ENCODE measurements around the gene UBC.
"Not testable (repeated sequence)": the region's sequence is repeated elsewhere in the genome, so short reads cannot be mapped to it uniquely, and the experiment has no call there.

UBC gene

GRCh38 chr12:124930586-124930985 lies 16.1 kb upstream of the UBC start:
- DNase-seq (ENCODE audit: low spot score), result no peak

DNA sequence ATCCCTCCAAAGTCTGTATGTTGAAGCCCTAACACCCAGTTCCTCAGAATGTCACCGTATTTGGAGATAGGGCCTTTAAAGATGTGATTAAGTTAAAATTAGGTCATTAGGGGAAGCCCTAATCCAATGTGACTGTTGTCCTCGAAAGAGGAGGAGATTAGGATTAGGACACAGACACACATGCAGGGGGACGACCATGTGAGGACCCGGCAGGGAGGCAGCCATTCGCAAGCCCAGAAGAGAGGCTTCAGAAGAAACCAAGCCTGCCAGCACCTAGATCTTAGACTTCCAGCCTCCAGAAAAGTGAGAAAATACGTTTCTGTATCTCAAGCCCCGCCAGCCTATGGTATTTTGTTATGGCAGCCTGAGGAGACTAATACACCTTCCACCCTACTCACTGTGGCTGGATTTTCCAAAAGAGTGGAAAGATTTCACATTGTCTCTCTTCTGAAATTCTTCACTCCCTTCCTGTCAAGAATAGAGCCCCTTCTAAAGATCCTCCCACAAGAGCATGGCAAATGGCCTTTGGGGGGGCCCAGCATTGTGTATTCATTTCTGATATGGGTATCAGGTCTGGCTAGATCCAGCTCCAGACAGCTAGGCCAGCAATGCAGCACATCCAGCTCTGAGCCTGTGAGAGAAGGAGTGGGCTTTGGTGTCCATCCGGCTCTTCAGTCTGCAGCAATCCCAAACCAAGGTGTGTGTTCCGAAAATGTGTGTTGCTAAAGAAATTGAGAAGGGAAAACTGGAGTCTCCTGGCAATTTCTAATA lies 15.4 kb upstream of the UBC start:
- DNase-seq (ENCODE audit: low spot score), result no peak

GRCh38 chr12:124928912-124929530 lies 14.6 kb upstream of the UBC start:
- no peak for DNase-seq (ENCODE audit: low spot score)

DNA sequence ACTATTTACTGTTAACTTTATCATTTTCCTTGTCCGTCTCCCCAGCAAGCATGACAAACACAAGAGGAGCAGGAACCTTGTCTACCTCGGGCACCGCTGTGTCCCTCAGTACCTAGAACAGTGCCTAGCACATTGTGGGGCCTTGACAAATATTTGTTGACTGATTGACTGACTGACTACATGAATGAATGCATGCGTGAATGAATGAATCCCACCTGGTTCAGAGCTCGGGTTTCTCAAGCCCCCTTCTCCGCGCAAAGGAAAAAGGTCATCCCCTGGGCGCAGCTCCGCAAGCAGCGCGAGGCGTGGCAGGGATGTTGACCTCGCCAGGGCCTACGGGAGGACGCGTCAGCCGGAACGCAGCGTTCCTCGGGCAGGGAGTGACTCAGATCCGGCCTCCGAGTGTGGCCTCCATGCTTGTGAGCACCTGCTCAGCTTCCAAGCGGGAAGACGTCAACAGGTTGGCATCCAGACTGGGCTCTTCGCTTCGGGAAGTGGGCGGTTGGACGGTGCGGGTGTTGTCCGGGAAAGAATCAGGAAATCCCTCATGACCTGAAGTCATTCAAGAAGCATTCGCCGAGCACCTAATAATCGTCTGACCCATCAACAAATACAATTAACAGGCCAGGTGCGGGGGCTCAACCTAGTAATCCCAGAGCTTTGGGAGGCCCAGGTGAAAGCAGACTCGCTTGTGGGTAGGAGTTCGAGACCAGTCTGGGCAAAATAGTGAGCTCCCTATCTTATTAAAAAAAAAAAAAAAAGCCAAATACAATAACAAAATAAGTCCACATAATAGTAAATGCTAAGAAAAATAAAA lies 13.9 kb upstream of the UBC start:
- no peak for DNase-seq (ENCODE audit: low spot score)

DNA sequence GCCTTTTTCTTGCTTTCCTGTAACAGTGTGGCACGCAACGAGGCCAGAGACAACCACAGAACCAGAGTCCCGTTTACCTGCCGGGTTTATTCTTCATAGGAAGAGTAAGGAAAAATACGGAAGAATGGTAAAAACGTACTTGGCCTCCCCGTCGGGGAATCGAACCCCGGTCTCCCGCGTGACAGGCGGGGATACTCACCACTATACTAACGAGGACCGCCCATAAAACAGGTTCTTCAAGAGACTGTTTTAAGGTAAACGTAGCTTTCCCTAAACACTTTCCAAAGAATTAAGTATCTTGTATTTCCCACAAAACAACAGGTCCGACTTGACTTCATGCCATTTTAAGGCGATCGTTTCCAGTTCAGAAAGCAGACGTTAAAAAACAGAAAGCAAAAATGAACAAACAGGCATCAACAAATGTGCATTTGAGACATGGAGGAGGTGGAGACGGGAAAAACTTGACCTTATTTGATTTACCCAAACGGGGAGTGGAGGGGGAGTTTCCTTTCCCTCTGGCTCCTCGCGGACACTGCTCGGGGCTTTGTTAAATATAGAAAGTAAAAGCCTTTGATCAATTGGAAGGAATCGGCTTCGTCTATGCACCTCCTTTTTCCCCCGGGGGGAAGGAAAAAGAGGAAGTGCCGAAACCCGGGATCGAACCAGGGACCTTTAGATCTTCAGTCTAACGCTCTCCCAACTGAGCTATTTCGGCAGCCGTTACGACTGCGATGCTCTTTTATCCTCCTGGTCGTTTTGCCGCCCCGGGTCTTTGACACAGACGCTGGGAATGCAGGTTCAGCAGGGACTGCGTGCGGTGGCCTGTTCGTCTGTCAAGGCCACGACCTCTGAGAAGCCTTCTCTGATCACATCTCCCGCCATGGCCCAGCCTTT lies 13.0 kb upstream of the UBC start:
- DNase-seq (ENCODE audit: low spot score), result peak; percentile 87

- not testable (repeated sequence) for DNase-seq (ENCODE audit: low spot score)
Measured at GRCh38 chr12:124925782-124926181, 11.3 kb upstream of the UBC start.

GRCh38 chr12:124925117-124925516 lies 10.7 kb upstream of the UBC start:
- no peak for DNase-seq (ENCODE audit: low spot score)

DNA sequence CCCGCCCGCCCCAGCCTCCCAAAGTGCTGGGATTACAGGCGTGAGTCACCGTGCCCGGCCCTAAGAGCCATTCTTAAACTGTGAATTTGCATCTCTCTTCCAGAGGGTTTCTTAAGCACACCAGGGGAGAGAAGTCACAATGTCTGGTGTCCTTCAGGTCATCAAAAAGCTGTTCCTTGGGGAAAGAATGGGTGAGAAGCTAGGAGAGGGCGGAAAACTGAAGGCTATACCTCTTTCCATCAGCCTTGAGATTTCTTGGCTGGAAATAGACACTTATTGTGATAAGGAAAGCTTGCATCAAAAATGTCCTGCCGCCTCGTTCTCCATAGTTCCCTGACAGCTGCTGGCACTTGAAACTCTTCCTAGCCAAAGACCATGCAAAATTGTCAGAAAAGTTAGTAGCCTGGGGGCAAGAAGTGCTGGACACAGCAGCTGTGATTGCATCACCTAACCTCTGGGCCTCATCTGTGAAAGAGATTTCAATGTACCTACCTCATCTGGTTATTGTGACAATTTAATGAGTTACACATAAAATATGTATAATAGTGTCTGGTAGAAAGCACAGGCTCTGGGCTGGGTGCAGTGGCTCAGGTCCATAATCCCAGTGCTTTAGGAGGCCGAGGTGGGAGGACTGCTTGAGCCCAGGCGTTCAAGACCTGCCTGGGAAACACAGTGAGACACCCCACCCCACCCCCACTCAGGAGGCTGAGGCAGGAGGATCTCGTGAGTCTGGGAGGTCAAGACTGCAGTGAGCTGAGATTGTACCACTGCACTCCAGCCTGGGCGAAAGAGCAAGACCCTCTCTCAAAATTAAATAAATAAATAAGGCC lies 9.7 kb upstream of the UBC start:
- DNase-seq (ENCODE audit: low spot score), result peak; percentile 58

GRCh38 chr12:124921200-124922031 lies 7.0 kb upstream of the UBC start:
- DNase-seq (ENCODE audit: low spot score), result peak; percentile 24

GRCh38 chr12:124920353-124920935 lies 6.0 kb upstream of the UBC start:
- DNase-seq (ENCODE audit: low spot score), result no peak

GRCh38 chr12:124919521-124920352 lies 5.3 kb upstream of the UBC start:
- DNase-seq (ENCODE audit: low spot score), result no peak

DNA sequence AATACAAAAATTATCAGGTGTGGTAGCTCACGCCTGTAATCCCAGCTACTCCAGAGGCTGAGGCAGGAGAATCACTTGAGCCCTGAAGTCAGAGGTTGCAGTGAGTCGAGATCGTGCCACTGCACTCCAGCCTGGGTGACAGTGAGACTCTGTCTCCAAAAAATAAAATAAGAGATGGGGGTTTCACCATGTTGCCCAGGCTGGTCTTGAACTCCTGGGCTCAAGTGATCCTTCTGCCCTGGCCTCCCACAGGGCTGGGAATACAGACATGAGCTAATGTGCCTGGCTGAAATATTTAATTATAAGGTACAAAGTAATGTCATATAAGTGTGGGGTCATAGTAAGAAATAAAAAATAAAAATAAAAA lies 4.2 kb upstream of the UBC start:
- DNase-seq (ENCODE audit: low spot score), result not testable (repeated sequence)

GRCh38 chr12:124917841-124918621 lies 3.6 kb upstream of the UBC start:
- DNase-seq (ENCODE audit: low spot score), result no peak

- peak; percentile 89 for DNase-seq (ENCODE audit: low spot score)
Measured at GRCh38 chr12:124917135-124917840, 2.8 kb upstream of the UBC start.

DNA sequence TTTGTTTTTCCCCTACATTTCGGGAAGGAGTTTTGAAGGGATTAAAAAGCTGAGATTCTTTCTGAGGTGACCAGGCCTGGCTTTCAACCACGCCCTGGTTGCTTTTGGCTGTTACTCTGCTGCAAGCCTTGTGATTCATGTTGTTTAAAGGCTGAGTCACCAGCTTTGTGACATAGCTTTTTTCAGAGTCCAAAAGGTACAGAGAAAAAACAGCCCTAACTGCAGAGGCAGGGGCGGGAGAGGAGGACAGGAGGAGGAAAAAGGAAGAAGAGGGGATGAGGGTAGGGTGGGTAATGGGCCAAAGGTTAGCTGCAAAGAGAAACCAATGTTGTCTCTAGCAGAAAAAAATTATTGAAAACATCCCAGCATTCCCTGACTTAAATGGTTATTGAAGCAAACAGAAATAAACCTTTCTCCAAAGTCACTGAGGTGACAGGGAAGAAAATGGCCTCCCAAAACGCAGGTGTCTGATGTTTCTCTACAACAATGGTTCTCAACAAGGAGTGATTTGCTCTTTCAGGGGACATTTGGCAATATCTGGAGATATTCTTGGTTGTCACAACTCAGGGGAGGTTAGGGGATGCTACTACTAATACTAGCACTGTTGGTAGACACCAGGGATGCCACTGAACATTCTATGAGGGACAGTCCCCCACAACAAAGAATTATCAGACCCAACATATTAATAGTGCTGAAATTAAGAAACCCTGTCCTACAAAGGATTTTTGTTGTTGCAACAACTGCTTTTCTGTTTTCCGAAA lies 2.1 kb upstream of the UBC start:
- DNase-seq (ENCODE audit: low spot score), result peak; percentile 57

Data from AG20443 (cell line).